Measurements from ENCODE around the gene CRYAB. TPM values are rescaled to one million over a fixed set of nuclear protein-coding genes. Genes with fewer than 3 reads are reported as not detected.

CRYAB gene
- total RNA-seq, 1 experiment from 2014 or later = not detected

DNA sequence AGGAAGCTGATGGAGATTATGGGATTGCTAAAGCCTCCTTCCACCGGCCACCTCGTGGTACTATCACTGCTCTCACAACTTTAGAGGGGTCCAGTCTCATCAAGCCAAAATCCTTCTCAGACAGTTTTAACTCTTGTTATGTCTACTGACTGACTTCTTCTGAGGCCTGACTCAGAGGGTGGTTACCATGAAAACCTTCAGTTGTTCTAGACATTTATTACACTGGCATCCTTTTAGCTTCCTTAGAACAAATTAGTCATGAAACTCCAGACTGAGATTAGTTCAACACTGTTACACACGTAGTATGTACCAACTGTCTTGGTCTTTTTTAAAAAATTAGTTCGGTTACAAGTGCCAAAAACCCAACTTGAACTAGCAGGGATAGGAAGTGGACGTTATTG, 33.1 kb upstream of the CRYAB start:
- H3K27me3 ChIP-seq (ENCODE audit: insufficient read depth, low read depth) = no peaks in the 10 kb centered on the region
- peak in 1 of 2 experiments; percentile 59 for DNase-seq
- H3K9me3 ChIP-seq (ENCODE audit: insufficient read depth, low read depth) = no peaks in the 10 kb centered on the region
- H3K4me3 ChIP-seq = no peak overlapping the region
- no TSS peak for BruUV-seq (replicated peaks)
- TF ChIP-seq, protein P1, sequence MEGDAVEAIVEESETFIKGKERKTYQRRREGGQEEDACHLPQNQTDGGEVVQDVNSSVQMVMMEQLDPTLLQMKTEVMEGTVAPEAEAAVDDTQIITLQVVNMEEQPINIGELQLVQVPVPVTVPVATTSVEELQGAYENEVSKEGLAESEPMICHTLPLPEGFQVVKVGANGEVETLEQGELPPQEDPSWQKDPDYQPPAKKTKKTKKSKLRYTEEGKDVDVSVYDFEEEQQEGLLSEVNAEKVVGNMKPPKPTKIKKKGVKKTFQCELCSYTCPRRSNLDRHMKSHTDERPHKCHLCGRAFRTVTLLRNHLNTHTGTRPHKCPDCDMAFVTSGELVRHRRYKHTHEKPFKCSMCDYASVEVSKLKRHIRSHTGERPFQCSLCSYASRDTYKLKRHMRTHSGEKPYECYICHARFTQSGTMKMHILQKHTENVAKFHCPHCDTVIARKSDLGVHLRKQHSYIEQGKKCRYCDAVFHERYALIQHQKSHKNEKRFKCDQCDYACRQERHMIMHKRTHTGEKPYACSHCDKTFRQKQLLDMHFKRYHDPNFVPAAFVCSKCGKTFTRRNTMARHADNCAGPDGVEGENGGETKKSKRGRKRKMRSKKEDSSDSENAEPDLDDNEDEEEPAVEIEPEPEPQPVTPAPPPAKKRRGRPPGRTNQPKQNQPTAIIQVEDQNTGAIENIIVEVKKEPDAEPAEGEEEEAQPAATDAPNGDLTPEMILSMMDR (conservative IDR thresholded peaks at IDR 0.05) = no peak
- no peak for TF ChIP-seq EZH2 (IDR thresholded peaks at IDR 0.05; ENCODE audit: low read depth)
- H3K4me2 ChIP-seq = peak overlapping the region; percentile 41
- H3K4me1 ChIP-seq (replicated peaks; ENCODE audit: insufficient read depth) = peaks cover 14% of the 10 kb centered on the region; the same call in 1 of the 2 replicates
- no peaks in the 10 kb centered on the region for H4K20me1 ChIP-seq (ENCODE audit: insufficient read depth)
- 0 out of 2 replicates have a peak, but pooled peaks cover 12% of the 10 kb centered on the region for H3F3A ChIP-seq (ENCODE audit: insufficient read depth, low read depth)
- H3K79me2 ChIP-seq (ENCODE audit: low read depth) = no peaks in the 10 kb centered on the region
- 0 out of 2 replicates have a peak overlapping the region, but pooled peaks have one; percentile 7 for H3K27ac ChIP-seq
- ChIA-PET POLR2A (ENCODE audit: unreplicated experiment) (no interaction called here), CTCF (no interaction called here)
- intact Hi-C loops (cut with micrococcal nuclease; ENCODE audit: unreplicated experiment) = no loop called here
- no peak overlapping the region for H2AFZ ChIP-seq
- no peaks in the 10 kb centered on the region for H3K36me3 ChIP-seq (ENCODE audit: low read depth)
- H3K9me2 ChIP-seq (ENCODE audit: insufficient read depth) = no peaks in the 10 kb centered on the region

GRCh38 chr11:111944139-111944538, 32.6 kb upstream of the CRYAB start:
- Histone ChIP-seq H3K4me3 (no peak overlapping the region), H3K4me2 (peak overlapping the region; percentile 41), H3K36me3 (ENCODE audit: low read depth) (no peaks in the 10 kb centered on the region), H3K9me3 (ENCODE audit: insufficient read depth, low read depth) (no peaks in the 10 kb centered on the region), H4K20me1 (ENCODE audit: insufficient read depth) (no peaks in the 10 kb centered on the region), H3K9me2 (ENCODE audit: insufficient read depth) (no peaks in the 10 kb centered on the region), H3K27ac (peak overlapping the region; percentile 7; the same call in 1 of the 2 replicates), H3K27me3 (ENCODE audit: insufficient read depth, low read depth) (no peaks in the 10 kb centered on the region), H3K4me1 (replicated peaks; ENCODE audit: insufficient read depth) (peaks cover 14% of the 10 kb centered on the region; the same call in 1 of the 2 replicates), H2AFZ (peak overlapping the region; percentile 52), H3F3A (ENCODE audit: insufficient read depth, low read depth) (0 out of 2 replicates have a peak, but pooled peaks cover 12% of the 10 kb centered on the region), H3K79me2 (ENCODE audit: low read depth) (no peaks in the 10 kb centered on the region)
- DNase-seq = peak; percentile 25 to 86
- intact Hi-C loops (cut with micrococcal nuclease; ENCODE audit: unreplicated experiment) = no loop called here
- ChIA-PET CTCF (interaction anchor here (0.6 kb wide), 1 partner anchor 357 kb away, joined by 3 read pairs; no protein-coding TSS in a partner anchor), POLR2A (ENCODE audit: unreplicated experiment) (interaction anchor here (0.6 kb wide), 1 partner anchor 83 kb away, joined by 3 read pairs; no protein-coding TSS in a partner anchor)
- BruUV-seq (replicated peaks) = no TSS peak
- TF ChIP-seq, protein P1 (conservative IDR thresholded peaks at IDR 0.05) = no peak
- no peak for TF ChIP-seq EZH2 (IDR thresholded peaks at IDR 0.05; ENCODE audit: low read depth)

DNA sequence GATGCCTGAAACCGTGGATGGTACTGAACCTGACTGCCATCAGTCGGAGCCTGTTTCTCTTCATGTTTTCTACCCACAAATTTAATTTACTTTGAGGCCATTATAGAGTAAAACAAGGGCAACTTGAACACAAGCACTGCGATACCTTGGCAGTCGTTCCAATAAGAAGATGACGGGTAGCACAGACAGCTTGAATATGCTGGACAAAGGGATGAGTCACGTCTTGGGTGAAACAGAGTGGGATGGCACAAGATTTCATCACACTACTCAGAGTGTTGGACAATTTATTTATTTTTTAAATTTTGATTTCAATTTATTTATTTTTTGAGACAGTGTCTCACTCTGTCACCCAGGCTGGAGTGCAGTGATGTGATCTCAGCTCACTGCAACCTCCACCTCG, 31.3 kb upstream of the CRYAB start:
- no peaks in the 10 kb centered on the region for H4K20me1 ChIP-seq (ENCODE audit: insufficient read depth)
- no peak for DNase-seq
- H3K27ac ChIP-seq = no peak overlapping the region
- H3K4me1 ChIP-seq (replicated peaks; ENCODE audit: insufficient read depth) = peaks cover 14% of the 10 kb centered on the region; the same call in 1 of the 2 replicates
- no peaks in the 10 kb centered on the region for H3K36me3 ChIP-seq (ENCODE audit: low read depth)
- H3K9me2 ChIP-seq (ENCODE audit: insufficient read depth) = no peaks in the 10 kb centered on the region
- TF ChIP-seq, protein P1 (conservative IDR thresholded peaks at IDR 0.05) = no peak
- no peak for TF ChIP-seq EZH2 (IDR thresholded peaks at IDR 0.05; ENCODE audit: low read depth)
- ChIA-PET CTCF (interaction anchor here (0.6 kb wide), 1 partner anchor 333 kb away, joined by 3 read pairs; no protein-coding TSS in a partner anchor), POLR2A (ENCODE audit: unreplicated experiment) (no interaction called here)
- BruUV-seq (replicated peaks) = no TSS peak
- H3K9me3 ChIP-seq (ENCODE audit: insufficient read depth, low read depth) = no peaks in the 10 kb centered on the region
- intact Hi-C loops (cut with micrococcal nuclease; ENCODE audit: unreplicated experiment) = no loop called here
- no peaks in the 10 kb centered on the region for H3K79me2 ChIP-seq (ENCODE audit: low read depth)
- peaks cover 16% of the 10 kb centered on the region; the same call in 1 of the 2 replicates for H3F3A ChIP-seq (ENCODE audit: insufficient read depth, low read depth)
- H3K4me2 ChIP-seq = no peak overlapping the region
- H2AFZ ChIP-seq = no peak overlapping the region
- no peaks in the 10 kb centered on the region for H3K27me3 ChIP-seq (ENCODE audit: insufficient read depth, low read depth)
- H3K4me3 ChIP-seq = no peak overlapping the region
